Measurements from ENCODE around the gene DHRS7. TPM values are rescaled to one million over a fixed set of nuclear protein-coding genes. Genes with fewer than 3 reads are reported as not detected.
A peak's percentile ranks its signal among the peaks of the same experiment; 100 is the strongest.

Gene DHRS7
- polyA plus RNA-seq, 1 of the 3 experiments (the other 2 are of a cell fraction), result 88.7 TPM

- TF ChIP-seq JUND (IDR thresholded peaks at IDR 0.05) (no peak), YY1 (IDR thresholded peaks at IDR 0.05; ENCODE audit: low read depth) (no peak), CHD2 (IDR thresholded peaks at IDR 0.05; ENCODE audit: low read length, partially characterized antibody) (no peak), SIN3A (IDR thresholded peaks at IDR 0.05; ENCODE audit: borderline replicate concordance, low read depth, low read length) (no peak), EZH2phosphoT487 (IDR thresholded peaks at IDR 0.05; ENCODE audit: borderline replicate concordance, low read depth) (no peak), POLR2AphosphoS5 (IDR thresholded peaks at IDR 0.05; ENCODE audit: low read depth, low read length) (no peak)
These were observed 10.5 kb downstream of the DHRS7 start (continued) for GRCh38 chr14:60154671-60155070.

GRCh38 chr14:60153991-60154390 lies 11.2 kb downstream of the DHRS7 start:
- H3F3A ChIP-seq (replicated peaks; ENCODE audit: insufficient read depth), result peaks cover 25% of the 10 kb centered on the region
- no peaks in the 10 kb centered on the region for H3K9me2 ChIP-seq
- H3K9me3 ChIP-seq, result no peaks in the 10 kb centered on the region
- CTCF ChIA-PET, result interaction anchor here (1.9 kb wide), 1 partner anchor 64 kb away, joined by 5 read pairs; no protein-coding TSS in a partner anchor
- POLR2A ChIA-PET, result interaction anchor here (0.9 kb wide), 1 partner anchor 11 kb away, joined by 3 read pairs; the partner anchor contains the start of gene DHRS7
- H3K4me3 ChIP-seq (ENCODE audit: low read depth in 2 of 2, low read length in 1 of 2), result no peak overlapping the region
- no peak overlapping the region for H2AFZ ChIP-seq (ENCODE audit: low read depth)
- H3K27me3 ChIP-seq (ENCODE audit: insufficient read depth), result no peaks in the 10 kb centered on the region
- peak overlapping the region in 1 of 2 experiments; percentile 53; a peak in 2 of 4 replicates for H3K27ac ChIP-seq (ENCODE audit: low read depth in 2 of 2, low read length in 1 of 2)
- no peak overlapping the region for H3K9ac ChIP-seq
- peaks cover 17 to 29% of the 10 kb centered on the region in 2 experiments for H3K4me1 ChIP-seq (ENCODE audit: control insufficient read depth in 1 of 2, insufficient read depth in 2 of 2, low read depth in 1 of 2, low read length in 1 of 2)
- WGBS (ENCODE audit: low lambda C conversion rate), result 92% methylated on average over 3 of the region's 3 CpGs
- H3K4me2 ChIP-seq, result no peak overlapping the region
- no peak for DNase-seq
- H4K20me1 ChIP-seq (ENCODE audit: insufficient read depth), result no peaks in the 10 kb centered on the region
- no peak for TF ChIP-seq EP300 (IDR thresholded peaks at IDR 0.05; ENCODE audit: borderline replicate concordance in 1 of 2, low read depth in 1 of 2, low read length in 1 of 2)
- no peak for TF ChIP-seq ELF1 (IDR thresholded peaks at IDR 0.05)
- no peak for TF ChIP-seq IRF3 (IDR thresholded peaks at IDR 0.05; ENCODE audit: low read depth, low read length)
- TF ChIP-seq TCF12 (IDR thresholded peaks at IDR 0.05), result no peak
- TF ChIP-seq MAX (IDR thresholded peaks at IDR 0.05; ENCODE audit: low read depth), result no peak
- TF ChIP-seq MEF2A (IDR thresholded peaks at IDR 0.05; ENCODE audit: borderline replicate concordance, low read depth), result no peak
- TF ChIP-seq SIN3A (IDR thresholded peaks at IDR 0.05; ENCODE audit: borderline replicate concordance, low read depth, low read length), result no peak
- TF ChIP-seq RAD21 (IDR thresholded peaks at IDR 0.05; ENCODE audit: low read length), result no peak
- no peak for TF ChIP-seq RFX5 (IDR thresholded peaks at IDR 0.05; ENCODE audit: low read length)
- TF ChIP-seq ZBTB33 (IDR thresholded peaks at IDR 0.05; ENCODE audit: borderline replicate concordance, low read depth), result no peak
- no peak for TF ChIP-seq GATA2 (CRISPR knock-in tag; IDR thresholded peaks at IDR 0.05)
- no peak for TF ChIP-seq RCOR1 (IDR thresholded peaks at IDR 0.05; ENCODE audit: low read length)
- TF ChIP-seq CTCF (IDR thresholded peaks at IDR 0.05), result no peak
- no peak for TF ChIP-seq REST (IDR thresholded peaks at IDR 0.05; ENCODE audit: low read depth, low read length)
- no peak for TF ChIP-seq RXRA (IDR thresholded peaks at IDR 0.05; ENCODE audit: borderline replicate concordance, low read depth)
- no peak for TF ChIP-seq FOXJ3 (CRISPR knock-in tag; IDR thresholded peaks at IDR 0.05)
- no peak for TF ChIP-seq JUND (IDR thresholded peaks at IDR 0.05)
- TF ChIP-seq YY1 (IDR thresholded peaks at IDR 0.05; ENCODE audit: low read depth), result no peak
- no peak for TF ChIP-seq MXI1 (IDR thresholded peaks at IDR 0.05; ENCODE audit: low read depth, low read length)
- TF ChIP-seq, protein P1, sequence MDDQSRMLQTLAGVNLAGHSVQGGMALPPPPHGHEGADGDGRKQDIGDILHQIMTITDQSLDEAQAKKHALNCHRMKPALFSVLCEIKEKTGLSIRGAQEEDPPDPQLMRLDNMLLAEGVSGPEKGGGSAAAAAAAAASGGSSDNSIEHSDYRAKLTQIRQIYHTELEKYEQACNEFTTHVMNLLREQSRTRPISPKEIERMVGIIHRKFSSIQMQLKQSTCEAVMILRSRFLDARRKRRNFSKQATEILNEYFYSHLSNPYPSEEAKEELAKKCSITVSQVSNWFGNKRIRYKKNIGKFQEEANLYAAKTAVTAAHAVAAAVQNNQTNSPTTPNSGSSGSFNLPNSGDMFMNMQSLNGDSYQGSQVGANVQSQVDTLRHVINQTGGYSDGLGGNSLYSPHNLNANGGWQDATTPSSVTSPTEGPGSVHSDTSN (IDR thresholded peaks at IDR 0.05), result no peak
- H3K79me2 ChIP-seq (ENCODE audit: insufficient read depth), result peaks cover 41% of the 10 kb centered on the region; the same call in 1 of the 2 replicates
- peaks cover 37 to 41% of the 10 kb centered on the region in 2 experiments for H3K36me3 ChIP-seq (replicated peaks in 1 of 2; ENCODE audit: control insufficient read depth in 1 of 2, insufficient read depth in 2 of 2, low read length in 1 of 2)

Data from SK-N-SH (cell line).